Activated T-cell treated with anti-CD3 and anti-CD28 coated beads for 24 hours (primary cell): ENCODE data around the gene CYP20A1.
"Not testable (repeated sequence)": the region's sequence is repeated elsewhere in the genome, so short reads cannot be mapped to it uniquely, and the experiment has no call there.

Experiments used
- DNase-seq: peaks from one replicate; pipeline ENCODE4 v3.0.0-alpha.2; 2020; ENCODE audit warnings: low read depth

CYP20A1 gene

DNA sequence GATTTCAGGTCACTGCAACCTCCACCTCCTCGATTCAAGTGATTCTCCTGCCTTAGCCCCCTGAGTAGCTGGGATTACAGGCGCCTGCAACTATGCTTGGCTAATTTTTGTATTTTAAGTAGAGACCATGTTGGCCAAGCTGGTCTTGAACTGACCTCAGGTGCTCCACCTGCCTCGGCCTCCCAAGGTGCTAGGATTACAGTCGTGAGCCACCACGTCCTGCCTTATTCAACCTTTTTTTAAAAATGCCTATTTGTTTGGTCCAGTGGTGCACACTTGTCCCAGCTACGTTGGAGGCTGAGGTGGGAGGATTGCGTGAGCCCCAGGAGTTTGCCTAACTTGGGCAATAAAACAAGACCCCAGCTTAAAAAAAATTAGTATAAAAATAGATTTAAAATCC lies 43.3 kb downstream of the CYP20A1 start:
- DNase-seq: no peak

DNA sequence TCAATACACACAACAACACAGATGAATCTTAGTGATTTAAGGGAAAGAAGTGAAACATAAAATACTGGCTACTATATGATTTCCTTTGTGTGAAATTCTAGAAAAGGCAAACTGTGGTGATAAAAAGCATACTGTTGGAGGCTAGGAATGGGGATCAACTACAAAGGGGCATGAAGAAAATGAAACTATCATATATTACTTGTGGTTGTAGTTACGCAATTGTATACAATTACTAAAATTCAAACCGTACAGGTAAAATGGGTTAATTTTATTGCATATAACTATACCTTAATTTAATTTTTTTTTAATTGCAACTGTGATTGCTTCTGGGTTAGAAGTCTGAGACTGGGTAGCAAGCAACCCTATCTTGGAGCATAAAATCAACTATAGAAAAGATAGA lies 47.7 kb downstream of the CYP20A1 start:
- DNase-seq: no peak

GRCh38 chr2:203301667-203302066 lies 62.8 kb downstream of the CYP20A1 start:
- no peak for DNase-seq

DNA sequence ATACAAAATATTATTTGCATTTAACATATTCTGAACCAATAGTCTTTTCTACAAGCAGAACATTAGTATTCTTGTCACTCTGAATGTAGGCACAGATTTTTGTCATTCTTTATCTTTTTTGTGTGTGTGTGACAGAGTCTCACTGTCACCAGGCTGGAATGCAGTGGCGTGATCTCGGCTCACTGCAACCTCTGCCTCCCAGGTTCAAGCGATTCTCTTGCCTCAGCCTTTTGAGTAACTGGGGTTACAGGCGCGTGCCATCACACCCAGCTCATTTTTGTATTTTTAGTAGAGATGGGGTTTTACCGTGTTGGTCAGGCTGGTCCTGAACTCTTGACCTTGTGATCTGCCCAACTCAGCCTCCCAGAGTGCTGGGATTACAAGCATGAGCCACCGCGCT lies 63.8 kb downstream of the CYP20A1 start:
- DNase-seq: not testable (repeated sequence)

DNA sequence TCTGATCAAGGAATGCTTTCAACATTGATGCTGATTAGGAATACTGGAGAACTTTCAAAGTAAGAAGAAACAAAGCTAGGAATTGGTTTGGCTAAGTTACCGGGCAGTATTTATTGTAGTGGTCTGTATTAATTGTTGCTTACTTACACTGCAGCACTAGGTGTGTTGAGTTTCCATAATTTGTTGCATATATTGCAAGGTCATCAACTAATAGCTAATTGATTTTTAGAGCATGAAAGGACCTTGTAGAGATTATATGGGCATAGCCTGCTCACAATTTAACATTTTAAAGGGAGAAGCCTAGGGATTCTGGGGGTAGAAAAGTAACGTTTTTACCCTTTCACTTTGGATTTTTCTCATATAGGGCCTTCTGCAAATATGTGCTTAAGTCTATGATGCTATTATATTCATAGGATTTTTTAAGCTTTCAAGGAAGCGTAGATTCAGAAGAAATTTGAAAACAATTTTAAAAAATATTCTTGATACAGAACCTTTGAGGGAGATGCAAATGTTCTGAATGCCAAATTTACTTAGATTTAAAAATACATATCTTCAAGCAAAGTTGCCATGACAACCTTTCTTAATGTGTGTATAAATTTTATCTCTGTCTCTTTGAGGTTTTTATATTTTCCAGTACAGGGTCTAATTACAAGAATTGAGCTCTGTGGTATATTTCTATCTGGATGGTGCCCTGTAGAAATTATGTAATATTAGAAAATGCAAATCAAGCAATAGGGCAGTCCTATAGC lies 72.0 kb downstream of the CYP20A1 start:
- no peak for DNase-seq

- no peak for DNase-seq
These were observed 87.5 kb downstream of the CYP20A1 start for GRCh38 chr2:203326356-203326755.

GRCh38 chr2:203327582-203327900 lies 88.7 kb downstream of the CYP20A1 start:
- DNase-seq: no peak

- peak; percentile 61 for DNase-seq
These were observed 89.3 kb downstream of the CYP20A1 start, which contains the start of gene ABI2 for GRCh38 chr2:203327901-203328759. TSS of gene ABI2 (plus strand) at chr2:203328394. CDS start at chr2:203328515, 121 bp downstream.

GRCh38 chr2:203328760-203329540 lies 90.1 kb downstream of the CYP20A1 start:
- peak; percentile 29 for DNase-seq

DNA sequence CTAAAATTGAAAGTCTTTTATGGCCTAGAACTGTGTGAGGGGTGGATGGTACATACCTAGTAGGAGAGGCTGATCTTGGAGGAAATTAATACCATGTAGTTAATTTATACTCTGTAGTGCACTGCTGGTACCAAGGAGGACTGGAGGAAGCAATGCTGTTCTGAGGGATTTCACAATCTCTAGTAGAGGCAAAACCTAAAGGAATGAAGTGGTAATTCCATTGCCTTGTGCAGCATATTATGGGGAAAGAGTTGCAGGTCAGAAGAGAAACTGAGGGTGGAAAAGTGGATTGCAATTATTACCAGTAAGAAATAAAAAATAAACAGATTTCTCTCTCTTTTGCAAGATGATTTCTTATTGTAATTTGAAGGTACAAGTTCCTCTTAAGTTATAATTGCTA lies 91.6 kb downstream of the CYP20A1 start:
- DNase-seq: no peak

DNA sequence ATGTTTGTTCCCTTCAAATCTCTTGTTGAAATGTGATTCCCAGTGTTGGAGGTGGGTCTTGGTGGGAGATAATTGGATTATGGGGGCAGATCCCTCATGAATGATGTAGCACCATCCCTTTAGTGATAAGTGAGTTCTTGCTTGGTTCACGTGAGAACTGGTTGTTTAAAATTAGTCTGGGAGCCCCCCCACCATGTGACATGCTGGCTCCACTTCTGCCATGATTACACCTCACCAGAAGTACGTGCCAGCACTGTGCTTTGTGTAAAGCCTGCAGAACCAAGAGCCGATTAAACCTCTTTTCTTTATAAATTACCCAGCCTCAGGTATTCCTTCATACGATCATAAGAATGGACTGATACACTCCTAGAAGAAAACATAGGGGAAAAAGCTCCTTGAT lies 99.5 kb downstream of the CYP20A1 start:
- DNase-seq: no peak

GRCh38 chr2:203340791-203341487 lies 102.1 kb downstream of the CYP20A1 start:
- DNase-seq: no peak

GRCh38 chr2:203341741-203342310 lies 103.0 kb downstream of the CYP20A1 start:
- no peak for DNase-seq

DNA sequence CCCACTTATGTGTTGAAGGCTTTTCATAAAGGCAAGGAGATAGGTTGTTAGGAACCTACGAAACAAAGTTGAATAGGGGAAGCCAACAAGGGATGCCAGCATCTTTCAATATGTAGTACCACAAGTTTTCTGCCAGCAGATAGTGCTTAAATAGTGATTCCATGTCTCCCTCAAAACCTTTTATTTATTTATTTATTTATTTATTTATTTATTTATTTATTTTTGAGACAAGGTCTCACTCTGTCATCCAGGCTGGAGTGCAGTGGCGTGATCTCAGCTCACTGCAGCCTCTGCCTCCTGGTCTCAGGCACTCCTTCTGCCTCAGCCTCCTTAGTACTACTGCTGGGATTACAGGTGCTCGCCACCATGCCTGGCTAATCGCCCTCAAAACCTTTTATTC lies 103.6 kb downstream of the CYP20A1 start:
- DNase-seq: not testable (repeated sequence)

- DNase-seq: no peak
These were observed 105.8 kb downstream of the CYP20A1 start for GRCh38 chr2:203344667-203345066.

- DNase-seq: no peak
These were observed 107.8 kb downstream of the CYP20A1 start for GRCh38 chr2:203346612-203347011.

- no peak for DNase-seq
These were observed 108.6 kb downstream of the CYP20A1 start for GRCh38 chr2:203347375-203347774.

GRCh38 chr2:203352604-203353255 lies 113.9 kb downstream of the CYP20A1 start:
- DNase-seq: no peak

GRCh38 chr2:203354966-203355365 lies 116.1 kb downstream of the CYP20A1 start:
- no peak for DNase-seq
